ENCODE measurements around the gene BIN1.

Gene BIN1

DNA sequence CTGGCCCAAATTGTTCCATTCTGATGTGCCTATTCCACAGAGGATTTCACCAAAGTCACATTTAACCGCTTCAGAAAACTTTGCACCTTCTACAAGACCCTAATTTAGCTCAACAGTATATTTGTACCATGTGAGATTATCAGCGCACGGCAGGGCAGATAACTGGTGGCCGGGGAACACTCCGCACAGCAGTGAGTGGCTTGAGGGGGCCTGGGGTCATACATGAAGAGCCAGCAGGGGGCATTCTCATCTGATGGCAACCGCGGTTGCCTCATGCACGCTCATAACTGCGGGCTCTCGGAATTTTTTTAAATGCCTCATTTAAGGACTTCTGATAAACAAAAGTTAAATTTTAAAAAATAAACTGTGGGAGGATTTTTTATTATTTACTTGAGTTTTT lies 84.1 kb downstream of the BIN1 start:
- no peak for DNase-seq (ENCODE audit: low spot score)

DNA sequence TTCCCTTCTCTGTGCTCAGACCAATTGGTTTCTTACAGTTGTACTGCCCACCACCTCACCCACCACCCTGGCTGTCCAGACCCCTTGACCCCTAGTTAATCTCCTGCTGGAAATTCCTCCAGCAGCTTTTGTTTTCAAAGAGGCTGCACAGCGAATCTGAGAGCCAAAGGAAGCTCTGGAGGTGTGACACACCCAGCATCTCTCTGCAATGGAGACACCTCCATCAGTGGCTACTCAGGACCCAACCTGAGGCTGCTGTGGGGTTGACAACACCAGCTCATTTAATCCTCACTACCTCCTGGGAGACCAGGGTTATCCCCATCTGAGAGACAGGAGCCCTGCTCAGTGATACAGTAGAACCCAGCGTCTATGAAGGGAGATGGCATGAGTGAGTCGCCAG lies 86.4 kb downstream of the BIN1 start:
- no peak for DNase-seq (ENCODE audit: low spot score)

- DNase-seq (ENCODE audit: low spot score): no peak
Measured at GRCh38 chr2:127017548-127017947, 89.4 kb downstream of the BIN1 start.

- DNase-seq (ENCODE audit: low spot score): no peak
Measured at GRCh38 chr2:127016329-127016728, 90.6 kb downstream of the BIN1 start.

- DNase-seq (ENCODE audit: low spot score): no peak
Measured at GRCh38 chr2:127015106-127015910, 91.6 kb downstream of the BIN1 start.

GRCh38 chr2:127014630-127015029 lies 92.3 kb downstream of the BIN1 start:
- no peak for DNase-seq (ENCODE audit: low spot score)

GRCh38 chr2:127014224-127014623 lies 92.7 kb downstream of the BIN1 start:
- no peak for DNase-seq (ENCODE audit: low spot score)

- DNase-seq (ENCODE audit: low spot score): no peak
Measured at GRCh38 chr2:127012868-127013267, 94.1 kb downstream of the BIN1 start.

DNA sequence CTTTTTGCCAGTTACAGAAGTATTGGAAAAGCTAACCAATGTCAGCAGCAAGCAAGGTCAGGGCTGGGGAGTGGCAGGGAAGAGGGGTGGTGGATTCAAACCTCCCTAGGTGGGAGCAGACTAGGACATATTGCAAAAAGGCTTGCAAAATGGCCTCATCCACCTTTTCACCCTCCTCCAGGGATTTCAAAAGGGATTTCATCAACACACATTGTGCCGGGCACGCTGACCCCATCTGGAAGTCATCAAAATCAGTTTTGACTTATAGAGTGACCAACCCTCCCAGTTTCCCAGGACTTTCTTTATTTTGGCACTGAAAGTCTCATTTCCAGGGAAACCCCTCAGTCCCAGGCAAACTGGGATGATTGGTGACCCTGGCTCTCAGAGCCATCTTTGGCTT lies 94.7 kb downstream of the BIN1 start:
- DNase-seq (ENCODE audit: low spot score): no peak

DNA sequence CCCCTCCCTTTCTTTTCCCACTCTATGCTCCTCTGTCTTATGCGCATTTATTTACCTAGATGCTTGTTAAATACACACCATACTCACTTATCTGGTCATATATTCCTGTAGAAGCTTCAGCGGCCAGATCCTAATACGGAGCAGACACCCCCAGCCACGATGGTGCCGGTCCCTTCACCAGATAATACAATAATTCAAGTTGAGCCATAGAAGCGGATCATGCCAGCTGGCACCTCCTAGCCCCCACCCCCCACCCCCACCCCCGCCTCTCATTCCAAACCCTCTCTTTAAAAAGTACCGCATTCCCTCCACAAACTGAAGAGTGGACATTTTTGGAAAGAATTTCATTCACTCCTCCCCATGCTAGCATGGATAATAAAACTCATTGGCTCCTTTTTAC lies 95.2 kb downstream of the BIN1 start:
- DNase-seq (ENCODE audit: low spot score): no peak

- DNase-seq (ENCODE audit: low spot score): no peak
Measured at GRCh38 chr2:127011231-127011661, 95.7 kb downstream of the BIN1 start.

- DNase-seq (ENCODE audit: low spot score): no peak
Measured at GRCh38 chr2:127008265-127009015, 98.5 kb downstream of the BIN1 start.

DNA sequence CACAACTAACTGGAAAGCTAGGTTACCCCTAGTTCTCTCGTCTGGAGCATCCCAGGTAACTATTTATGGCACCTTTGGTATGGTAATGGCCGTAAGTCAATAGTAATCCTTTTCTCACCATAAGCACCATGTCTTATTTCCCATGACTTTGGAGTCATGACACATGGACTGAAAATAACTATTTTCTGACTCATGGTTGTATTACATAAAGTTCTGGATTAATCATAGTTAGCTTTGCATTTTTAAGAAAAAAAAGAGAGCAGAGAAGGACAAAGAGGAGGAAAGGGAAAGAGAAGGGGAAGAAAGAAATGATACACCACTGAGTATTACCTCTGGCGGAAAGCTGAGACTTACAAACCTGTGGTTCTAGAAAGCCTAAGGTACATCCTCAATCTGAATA lies 99.3 kb downstream of the BIN1 start:
- no peak for DNase-seq (ENCODE audit: low spot score)

DNA sequence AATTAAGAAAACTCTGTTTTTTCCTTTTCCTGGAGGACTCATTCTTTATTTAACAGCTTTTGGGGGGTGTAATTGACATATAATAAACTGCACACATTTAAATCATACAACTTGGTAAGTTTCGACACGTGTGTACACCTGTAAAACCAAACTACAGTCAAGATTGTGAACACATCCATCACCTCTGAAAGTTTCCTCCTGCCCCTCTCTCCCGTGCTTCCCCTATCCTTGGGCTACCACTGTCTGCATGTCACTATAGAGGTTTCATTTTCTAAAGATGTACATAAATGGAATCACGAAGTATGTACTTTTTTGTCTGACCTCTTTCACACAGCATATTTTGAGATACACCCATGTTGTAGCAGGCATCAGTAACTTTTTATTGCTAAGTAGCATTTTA lies 100.0 kb downstream of the BIN1 start:
- DNase-seq (ENCODE audit: low spot score): no peak

- no peak for DNase-seq (ENCODE audit: low spot score)
Measured at GRCh38 chr2:127004893-127005600, 101.9 kb downstream of the BIN1 start.

GRCh38 chr2:127003070-127003800 lies 103.7 kb downstream of the BIN1 start:
- DNase-seq (ENCODE audit: low spot score): no peak

GRCh38 chr2:127001751-127002150 lies 105.2 kb downstream of the BIN1 start:
- DNase-seq (ENCODE audit: low spot score): no peak

DNA sequence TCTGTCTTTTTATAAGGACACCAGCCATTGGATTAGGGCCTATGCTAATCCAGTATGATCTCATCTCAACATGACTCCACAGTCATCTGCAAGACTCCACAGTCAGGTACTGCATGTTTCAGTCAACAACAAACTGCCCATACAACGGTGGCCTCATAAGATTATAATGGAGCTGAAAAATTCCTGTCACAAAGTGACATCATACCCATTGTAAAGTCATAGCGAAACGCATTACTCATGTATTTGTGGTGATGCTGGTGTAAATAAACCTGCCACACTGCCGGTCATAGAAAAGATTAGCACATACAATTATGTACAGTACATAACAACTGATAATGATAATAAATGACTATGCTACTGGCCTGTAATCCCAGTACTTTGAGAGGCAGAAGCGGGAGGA lies 106.0 kb downstream of the BIN1 start:
- DNase-seq (ENCODE audit: low spot score): no peak

- DNase-seq (ENCODE audit: low spot score): no peak
Measured at GRCh38 chr2:127000194-127000593, 106.8 kb downstream of the BIN1 start.

- DNase-seq (ENCODE audit: low spot score): no peak
Measured at GRCh38 chr2:126999106-126999756, 107.7 kb downstream of the BIN1 start.

DNA sequence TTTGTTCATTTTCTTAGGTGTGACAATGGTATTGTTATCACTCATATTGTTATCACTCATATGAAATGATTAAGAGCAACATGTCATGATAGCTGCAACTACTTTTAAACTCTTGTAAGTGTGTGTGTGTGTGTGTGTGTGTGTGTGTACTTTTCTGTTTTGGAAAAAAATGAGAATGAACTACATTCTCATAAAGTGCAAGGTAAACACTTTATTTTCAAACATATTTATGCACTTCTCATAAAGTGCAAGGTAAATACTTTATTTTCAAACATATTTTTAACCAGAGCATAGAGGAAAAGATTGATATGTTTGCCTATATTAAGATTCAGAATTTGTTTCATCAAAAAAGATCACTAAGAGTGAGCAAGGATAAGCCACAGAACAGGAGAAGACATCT lies 108.5 kb downstream of the BIN1 start:
- DNase-seq (ENCODE audit: low spot score): no peak

Data from HuH-7 (cell line).